A204.1 (cell line): ENCODE results near the gene KIAA0319L.
"Not testable (repeated sequence)": the region's sequence is repeated elsewhere in the genome, so short reads cannot be mapped to it uniquely, and the experiment has no call there.

Experiments
- FAIRE-seq: peaks from 2 replicates; lab custom pipeline; 2012; peaks lifted over from hg19 to GRCh38; lab: Jason Lieb, UNC

KIAA0319L gene

GRCh38 chr1:35486858-35487408 is 70.3 kb downstream of the KIAA0319L start:
- FAIRE-seq = no peak

- no peak for FAIRE-seq
Observed at GRCh38 chr1:35481229-35481628, 76.0 kb downstream of the KIAA0319L start.

DNA sequence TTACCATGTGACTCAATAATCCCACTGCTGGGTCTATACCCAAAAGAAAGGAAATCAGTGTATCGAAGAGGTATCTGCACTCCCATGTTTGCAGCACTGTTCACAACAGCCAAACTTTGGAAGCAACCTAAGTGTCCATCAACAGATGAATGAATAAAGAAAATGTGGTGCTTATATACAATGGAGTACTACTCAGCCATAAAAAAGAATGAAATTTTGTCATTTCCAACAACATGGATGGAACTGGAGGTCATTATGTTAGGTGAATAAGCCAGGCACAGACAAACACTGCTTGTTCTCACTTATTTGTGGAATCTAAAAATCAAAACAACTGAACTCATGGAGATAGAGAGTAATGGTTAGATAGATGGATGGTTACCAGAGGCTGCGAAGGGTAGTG is 79.3 kb downstream of the KIAA0319L start:
- FAIRE-seq = no peak

DNA sequence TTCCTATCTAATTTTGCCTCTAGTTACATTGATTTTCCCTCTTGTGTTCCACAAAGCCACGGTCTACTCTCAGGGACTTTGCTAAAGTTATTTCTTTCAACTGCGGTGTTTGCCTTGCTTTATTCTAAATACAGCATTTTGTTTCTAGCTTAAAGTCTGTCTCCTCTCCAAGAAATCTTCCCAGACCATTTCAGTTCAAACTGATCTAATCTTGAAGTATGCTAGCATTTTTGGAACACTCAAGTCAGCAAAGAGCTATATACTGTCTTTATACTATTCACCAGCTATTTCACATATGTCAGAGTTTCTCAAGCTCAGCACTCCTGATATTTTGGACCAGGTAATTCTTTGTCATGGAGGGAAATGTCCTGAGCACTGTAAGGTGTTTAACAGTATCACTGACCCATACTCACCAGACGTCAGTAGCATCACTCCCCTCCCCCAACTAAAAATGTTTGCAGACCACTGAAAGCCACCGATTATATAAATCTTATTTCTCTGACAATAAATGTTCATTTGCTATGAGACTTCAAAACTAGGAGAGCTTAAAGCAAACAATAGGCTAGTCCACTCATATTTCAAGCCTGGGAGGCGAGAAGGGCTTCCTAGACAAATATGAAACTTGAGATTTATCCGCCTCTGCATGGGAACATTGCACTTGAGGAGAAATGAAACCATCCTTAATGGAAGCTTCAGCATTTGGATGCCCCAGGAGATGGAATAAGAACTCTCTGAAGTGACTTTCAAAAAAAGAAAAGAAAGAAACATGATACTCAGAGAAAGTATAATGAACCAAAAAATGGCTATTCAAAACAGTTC is 81.1 kb downstream of the KIAA0319L start:
- FAIRE-seq = no peak

DNA sequence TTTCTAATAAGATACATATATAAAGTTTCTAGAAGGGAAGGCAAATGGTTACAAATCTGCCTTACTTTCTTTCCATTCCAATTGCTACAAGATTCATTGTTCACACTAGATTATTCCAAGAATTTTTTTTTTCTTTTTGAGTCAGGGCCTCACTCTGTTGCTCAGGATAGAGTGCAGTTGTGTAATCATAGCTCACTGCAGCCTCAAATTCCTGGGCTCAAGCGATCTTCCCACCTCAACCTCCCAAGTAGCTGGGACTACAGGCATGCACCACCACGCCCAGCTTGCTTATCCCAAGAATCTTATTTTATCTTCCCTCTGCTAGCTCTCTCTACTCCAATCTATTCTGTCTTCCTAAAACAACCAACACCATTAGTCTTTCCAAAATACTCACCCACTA is 81.8 kb downstream of the KIAA0319L start:
- FAIRE-seq = no peak

DNA sequence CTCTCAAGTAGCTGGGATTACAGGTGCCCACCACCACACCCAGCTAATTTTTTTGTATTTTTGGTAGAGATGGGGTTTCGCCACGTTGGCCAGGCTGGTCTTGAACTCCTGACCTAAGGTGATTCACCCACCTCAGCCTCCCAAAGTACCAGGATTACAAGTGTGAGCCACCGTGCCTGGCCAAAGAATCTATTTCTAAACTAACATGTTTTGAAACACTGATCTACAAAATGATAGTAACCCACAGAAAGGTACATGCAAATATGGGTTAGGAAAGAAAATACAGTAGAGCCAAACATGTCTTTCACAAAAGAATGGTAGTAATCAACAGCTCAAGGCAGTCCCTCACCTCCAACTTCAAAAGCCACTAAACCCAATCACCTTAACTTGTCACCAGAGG is 84.0 kb downstream of the KIAA0319L start:
- not testable (repeated sequence) for FAIRE-seq

- no peak for FAIRE-seq
Observed at GRCh38 chr1:35470977-35471613, 86.1 kb downstream of the KIAA0319L start.

- no peak for FAIRE-seq
Observed at GRCh38 chr1:35466120-35466519, 91.1 kb downstream of the KIAA0319L start.

DNA sequence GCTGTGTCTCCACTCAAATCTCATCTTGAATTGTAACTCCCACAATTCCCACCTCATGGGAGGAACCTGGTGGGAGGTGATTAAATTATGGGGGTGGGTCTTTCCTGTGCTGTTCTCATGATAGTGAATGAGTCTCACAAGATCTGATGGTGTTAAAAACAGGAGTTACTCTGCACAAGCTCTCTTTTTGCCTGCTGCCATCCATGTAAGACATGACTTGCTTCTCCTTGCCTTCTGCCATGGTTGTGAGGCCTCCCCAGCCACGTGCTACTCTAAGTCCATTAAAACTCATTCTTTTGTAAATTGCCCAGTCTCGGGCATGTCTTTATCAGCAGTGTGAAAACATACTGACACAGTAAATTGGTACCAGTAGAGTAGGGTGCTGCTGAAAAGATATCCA is 93.5 kb downstream of the KIAA0319L start:
- not testable (repeated sequence) for FAIRE-seq

- FAIRE-seq = no peak
Observed at GRCh38 chr1:35463232-35463631, 94.0 kb downstream of the KIAA0319L start.

DNA sequence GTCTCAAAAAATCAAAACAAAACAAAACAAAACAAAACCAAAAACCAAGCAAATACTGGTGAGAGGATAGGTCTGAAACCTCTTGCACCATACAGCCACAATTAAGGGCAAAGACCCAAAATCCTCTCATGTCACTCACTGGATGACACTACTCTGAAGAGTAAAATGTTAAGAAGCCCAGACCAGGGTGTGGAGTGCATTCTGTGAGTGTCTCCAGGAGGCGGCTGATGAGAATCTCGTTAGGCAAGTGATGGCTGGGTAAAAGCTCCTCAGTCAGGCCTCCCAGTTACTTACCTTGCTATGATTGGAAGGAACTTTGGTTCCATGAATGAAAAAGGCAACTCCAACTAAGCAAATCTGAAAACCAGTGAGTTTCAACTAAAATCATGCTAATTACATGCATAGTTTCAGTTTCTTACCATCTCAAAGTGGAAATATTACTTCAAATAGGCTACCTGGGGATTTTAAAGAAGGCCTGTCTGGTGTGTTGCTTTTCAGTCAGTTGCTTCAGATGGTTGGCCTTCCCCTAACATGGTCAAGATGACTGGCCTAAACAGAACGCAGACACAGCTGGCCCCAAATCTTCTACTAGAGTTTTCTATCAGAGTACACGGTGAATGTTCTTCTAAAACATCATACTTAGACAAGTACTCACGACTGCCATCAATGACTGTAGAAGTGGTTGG is 95.1 kb downstream of the KIAA0319L start:
- no peak for FAIRE-seq

GRCh38 chr1:35460796-35461195 is 96.4 kb downstream of the KIAA0319L start:
- no peak for FAIRE-seq

DNA sequence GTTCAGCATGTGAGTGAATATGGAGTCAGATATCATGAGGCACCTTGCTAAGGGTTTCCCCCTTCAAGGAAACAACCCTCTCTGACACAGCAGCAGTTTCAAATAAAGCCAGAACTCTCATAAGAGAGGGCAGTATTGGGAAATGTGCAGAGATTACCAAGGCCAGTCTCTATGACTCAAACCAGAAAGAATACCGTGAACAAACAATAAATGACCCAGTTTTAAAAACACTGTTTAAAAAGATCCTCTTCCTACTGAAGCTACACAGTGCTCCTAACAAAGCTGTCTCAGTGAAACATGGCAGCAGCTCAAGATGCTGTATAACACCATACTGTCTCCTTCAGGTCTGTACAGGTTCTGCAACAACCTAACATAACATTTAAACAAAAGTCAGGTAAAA is 102.6 kb downstream of the KIAA0319L start:
- FAIRE-seq = no peak

DNA sequence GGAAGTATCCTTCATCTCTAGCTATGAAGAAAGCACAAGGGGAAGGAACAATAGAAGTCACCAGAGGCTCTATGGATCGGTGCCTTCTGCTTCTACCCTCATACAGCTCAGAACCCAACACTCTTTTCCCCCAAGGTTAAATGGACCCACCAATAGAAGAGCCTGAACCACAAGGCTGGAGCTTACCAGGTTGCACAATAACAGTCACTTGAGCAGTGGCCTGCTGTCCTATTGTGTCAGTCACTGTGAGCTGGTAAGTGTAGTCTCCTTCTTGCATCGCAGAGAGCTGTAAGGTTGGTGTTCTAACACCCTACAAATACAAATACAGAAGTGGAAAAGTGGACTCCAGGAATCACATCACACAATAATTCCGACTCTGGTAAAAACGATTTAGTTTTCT is 103.0 kb downstream of the KIAA0319L start:
- no peak for FAIRE-seq

- FAIRE-seq = no peak
Observed at GRCh38 chr1:35453031-35453430, 104.2 kb downstream of the KIAA0319L start.

GRCh38 chr1:35452106-35452774 is 105.0 kb downstream of the KIAA0319L start:
- FAIRE-seq = no peak

- FAIRE-seq = peak; percentile 29
Observed at GRCh38 chr1:35451125-35451528, 106.1 kb downstream of the KIAA0319L start.

DNA sequence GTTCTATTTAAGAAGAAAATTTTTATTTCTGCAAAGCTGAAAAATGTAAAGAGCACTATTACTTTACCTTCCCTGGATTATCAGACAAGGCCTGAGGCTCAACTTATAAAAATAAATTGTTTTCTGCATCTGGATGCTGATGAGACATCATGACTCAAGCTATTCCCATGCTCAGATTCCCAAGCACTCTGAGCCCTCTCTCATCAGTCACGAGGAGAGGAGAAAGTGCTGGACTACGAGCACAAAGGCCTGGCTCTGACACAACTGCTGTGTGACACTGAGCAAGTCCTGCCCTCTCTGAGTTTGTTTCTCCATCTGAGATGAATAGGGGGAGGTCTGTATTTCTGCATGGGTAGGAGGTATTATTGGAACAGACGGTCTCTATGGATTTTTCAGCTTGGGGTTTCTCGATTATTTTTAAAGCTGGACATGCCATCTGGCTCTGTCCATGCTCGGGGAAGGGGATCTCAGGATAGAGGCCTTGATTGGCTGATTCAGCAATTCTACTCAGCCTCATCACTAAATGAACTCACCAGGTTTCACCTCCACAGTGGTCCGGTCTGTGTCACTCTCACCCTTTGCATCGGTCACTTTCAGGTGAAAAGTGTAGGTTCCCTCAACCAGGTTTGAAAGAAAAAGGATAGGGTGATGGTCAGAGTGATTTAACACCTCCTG is 107.7 kb downstream of the KIAA0319L start:
- no peak for FAIRE-seq

DNA sequence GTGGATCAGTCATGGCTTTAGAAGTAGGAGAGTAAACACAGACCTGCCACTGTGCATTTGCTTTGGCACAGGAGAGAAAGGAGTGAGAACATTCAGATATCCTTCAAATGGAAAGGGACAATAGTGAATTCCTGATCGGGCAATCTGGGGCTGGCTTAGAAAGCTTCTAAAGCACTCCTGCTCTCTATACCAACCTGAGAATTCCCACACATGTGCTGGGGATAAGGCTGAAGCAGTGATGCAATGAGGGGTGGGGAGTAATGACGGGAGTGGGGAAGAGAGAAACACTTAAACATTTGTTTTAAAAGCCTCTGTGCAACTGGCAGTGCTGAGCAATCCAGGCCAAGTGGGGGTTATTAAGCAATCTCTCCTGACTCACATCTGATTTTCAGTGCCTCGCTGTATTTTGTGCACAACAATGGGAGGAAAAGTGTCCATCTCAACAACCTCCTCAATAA is 108.8 kb downstream of the KIAA0319L start:
- FAIRE-seq = no peak

GRCh38 chr1:35447278-35447677 is 109.9 kb downstream of the KIAA0319L start:
- FAIRE-seq = no peak

GRCh38 chr1:35444519-35444774 is 112.8 kb downstream of the KIAA0319L start:
- FAIRE-seq = no peak
